Keratinocyte (primary cell): Measurements from ENCODE around the gene STXBP2. TPM values are rescaled to one million over a fixed set of nuclear protein-coding genes. Genes with fewer than 3 reads are reported as not detected.

Source experiments
- DNase-seq: peaks from one replicate; pipeline ENCODE4 v3.0.0-alpha.2; 2011; ENCODE audit warnings: low read depth, missing footprints, low spot score
- FAIRE-seq: peaks from 2 replicates; lab custom pipeline; 2011; peaks lifted over from hg19 to GRCh38; lab: Jason Lieb, UNC
- H2AFZ ChIP-seq: 2 replicates; pipeline ENCODE4 v1.6.0; 2012; ENCODE audit warnings: low read length, control low read depth, inconsistent platforms; ENCODE audit not compliant: control insufficient read depth
- H3K27ac ChIP-seq: 2 replicates; pipeline ENCODE4 v1.5.1; 2011; ENCODE audit warnings: low read length; ENCODE audit not compliant: control insufficient read depth, insufficient read depth
- H3K27me3 ChIP-seq: 3 replicates; pipeline ENCODE4 v1.6.0; 2011; ENCODE audit warnings: low read length; ENCODE audit not compliant: control insufficient read depth, insufficient read depth; ENCODE audit errors: extremely low read depth
- H3K36me3 ChIP-seq, 2 experiments: 2 replicates in 1 of 2; 3 replicates in 1 of 2; pipeline ENCODE4 v1.5.1; 2011; ENCODE audit warnings: low read length in 2 of 2, mild to moderate bottlenecking in 1 of 2; ENCODE audit not compliant: control insufficient read depth in 2 of 2, insufficient read depth in 2 of 2; ENCODE audit errors: extremely low read depth in 1 of 2
- H3K4me1 ChIP-seq: 3 replicates; pipeline ENCODE4 v1.5.1; 2011; ENCODE audit warnings: low read length; ENCODE audit not compliant: control insufficient read depth, insufficient read depth; ENCODE audit errors: extremely low read depth
- H3K4me2 ChIP-seq: 3 replicates; pipeline ENCODE4 v1.6.0; 2011; ENCODE audit warnings: low read depth, low read length; ENCODE audit not compliant: control insufficient read depth, insufficient read depth; ENCODE audit errors: extremely low read depth
- H3K4me3 ChIP-seq, 3 experiments: fragments of 200-600 bp in 1 of 3; sonication (generic) in 1 of 3; 2 replicates in 2 of 3; 3 replicates in 1 of 3; pipeline ENCODE4 v1.5.1; 2011 to 2016; ENCODE audit warnings: low read length in 3 of 3, mild to moderate bottlenecking in 3 of 3, control low read depth in 2 of 3, inconsistent platforms in 1 of 3, low read depth in 1 of 3, mixed read lengths in 1 of 3, mixed run types in 1 of 3, moderate library complexity in 1 of 3; ENCODE audit not compliant: control insufficient read depth in 2 of 3, insufficient read depth in 2 of 3; ENCODE audit errors: extremely low read depth in 1 of 3
- H3K79me2 ChIP-seq: 2 replicates; pipeline ENCODE4 v1.6.0; 2012; ENCODE audit warnings: low read length; ENCODE audit not compliant: control insufficient read depth, insufficient read depth
- H3K9ac ChIP-seq: 3 replicates; pipeline ENCODE4 v1.6.0; 2011; ENCODE audit warnings: low read length; ENCODE audit not compliant: control insufficient read depth, insufficient read depth; ENCODE audit errors: extremely low read depth
- H3K9me1 ChIP-seq: 3 replicates; pipeline ENCODE4 v1.6.0; 2011; ENCODE audit warnings: low read length; ENCODE audit not compliant: control insufficient read depth, insufficient read depth; ENCODE audit errors: extremely low read depth
- H3K9me3 ChIP-seq: 2 replicates; pipeline ENCODE4 v1.5.1; 2012; ENCODE audit warnings: low read depth, low read length; ENCODE audit not compliant: control insufficient read depth
- H4K20me1 ChIP-seq: 3 replicates; pipeline ENCODE4 v1.6.0; 2011; ENCODE audit warnings: low read length; ENCODE audit not compliant: control insufficient read depth, insufficient read depth; ENCODE audit errors: extremely low read depth
- CTCF ChIP-seq, 3 experiments: IDR thresholded peaks in 1 of 3; conservative IDR thresholded peaks in 1 of 3; optimal IDR thresholded peaks in 1 of 3; 2 replicates in 2 of 3; 3 replicates in 1 of 3; pipeline versions ENCODE3 to v1.5.1; 2011; ENCODE audit warnings: low read length in 3 of 3, mild to moderate bottlenecking in 3 of 3, moderate library complexity in 2 of 3, control low read depth in 1 of 3, inconsistent platforms in 1 of 3; ENCODE audit not compliant: insufficient read depth in 2 of 3; ENCODE audit errors: extremely low read depth in 1 of 3
- EZH2 ChIP-seq: IDR thresholded peaks from one replicate; pipeline ENCODE4 v1.6.1; 2012; ENCODE audit warnings: inconsistent platforms, mild to moderate bottlenecking, low read length, moderate library complexity
- dilution Hi-C: fragments of 300-500 bp; cut with MboI; formaldehyde crosslinking; loops from one replicate; pipeline ENCODE4 v1.7.0; 2020; ENCODE audit warnings: low sequenced_read_pairs; ENCODE audit not compliant: extremely low pct_ligation_motif_present
- polyA plus RNA-seq, 5 experiments: library from polyadenylated mRNA; depleted of rRNA in 3 of 5; stranded (reverse) in 3 of 5; stranded (forward) in 1 of 5; unstranded in 1 of 5; fragments of >200 nt; gene quantifications; 1 replicate in 1 of 5; 2 replicates in 3 of 5; 3 replicates in 1 of 5; pipeline versions ENCODE4 v1.2.1 to v1.2.3, GENCODE V29; 2011 to 2012; ENCODE audit warnings: missing spikeins in 2 of 5, low read depth in 1 of 5, low replicate concordance in 1 of 5

The STXBP2 gene
- polyA plus RNA-seq, 1 donor (not counting 4 experiments of a cell fraction or from before 2014, with no cell fraction given) = 58.8 TPM

GRCh38 chr19:7603919-7604318 lies 33.0 kb upstream of the STXBP2 start:
- no peaks in the 10 kb centered on the region for H3K9me1 ChIP-seq
- H3K4me2 ChIP-seq = no peak overlapping the region
- no peak overlapping the region for H3K4me3 ChIP-seq
- TF ChIP-seq CTCF (optimal IDR thresholded peaks at IDR 0.05 in 1 of 3, IDR thresholded peaks at IDR 0.05 in 1 of 3, conservative IDR thresholded peaks at IDR 0.05 in 1 of 3; ENCODE audit: extremely low read depth in 1 of 3, insufficient read depth in 2 of 3, low read length in 3 of 3) = no peak
- no peak for TF ChIP-seq EZH2
- H3K9ac ChIP-seq = no peak overlapping the region
- DNase-seq = no peak
- no peak overlapping the region for H3K27ac ChIP-seq
- H3K36me3 ChIP-seq = peaks cover 2 to 12% of the 10 kb centered on the region in 2 experiments
- no peak for FAIRE-seq
- peaks cover 3% of the 10 kb centered on the region for H3K4me1 ChIP-seq
- dilution Hi-C loops = no loop called here
- H3K27me3 ChIP-seq = no peaks in the 10 kb centered on the region
- no peaks in the 10 kb centered on the region for H3K9me3 ChIP-seq
- H3K79me2 ChIP-seq = peaks cover 2% of the 10 kb centered on the region
- no peaks in the 10 kb centered on the region for H4K20me1 ChIP-seq
- H2AFZ ChIP-seq = no peak overlapping the region

GRCh38 chr19:7605490-7606222 lies 31.3 kb upstream of the STXBP2 start:
- Histone ChIP-seq H3K9ac (no peak overlapping the region), H3K36me3 (peaks cover 2 to 12% of the 10 kb centered on the region in 2 experiments), H3K79me2 (peaks cover 2% of the 10 kb centered on the region), H3K27me3 (no peaks in the 10 kb centered on the region), H3K4me3 (no peak overlapping the region), H4K20me1 (no peaks in the 10 kb centered on the region), H3K4me1 (peaks cover 3% of the 10 kb centered on the region), H3K9me1 (no peaks in the 10 kb centered on the region), H3K4me2 (no peak overlapping the region), H3K9me3 (no peaks in the 10 kb centered on the region), H2AFZ (no peak overlapping the region), H3K27ac (no peak overlapping the region)
- DNase-seq (no peak), FAIRE-seq (no peak)
- dilution Hi-C loops = no loop called here
- no peak for TF ChIP-seq EZH2
- TF ChIP-seq CTCF (optimal IDR thresholded peaks at IDR 0.05 in 1 of 3, IDR thresholded peaks at IDR 0.05 in 1 of 3, conservative IDR thresholded peaks at IDR 0.05 in 1 of 3; ENCODE audit: extremely low read depth in 1 of 3, insufficient read depth in 2 of 3, low read length in 3 of 3) = no peak
